HEK293 (cell line): ENCODE measurements around the gene ITPRID2.

Experiments
- CTCF ChIA-PET: fragments of 350-600 bp; formaldehyde crosslinking; extraction: SDS; loops from one replicate; lab custom pipeline; 2021; ENCODE audit warnings: antibody characterized with exemption; lab: Yijun Ruan, JAX
- POLR2A ChIA-PET: fragments of 300-600 bp; formaldehyde crosslinking; extraction: SDS; loops from one replicate; lab custom pipeline; 2020; ENCODE audit warnings: antibody characterized with exemption, inconsistent platforms; lab: Yijun Ruan, JAX
- H3K27ac ChIP-seq: fragments of 200-500 bp; sonication (Bioruptor generic); 2 replicates; pipeline ENCODE4 v1.5.1; 2014; ENCODE audit warnings: low read depth, low read length, control low read depth, inconsistent platforms; ENCODE audit errors: extremely low read depth
- H3K36me3 ChIP-seq, 2 experiments: fragments of 200-500 bp in 1 of 2; sonication (Bioruptor generic) in 1 of 2; 1 replicate in 1 of 2; 2 replicates in 1 of 2; pipeline ENCODE4 v1.5.1; 2014 to 2017; ENCODE audit warnings: inconsistent platforms in 2 of 2, low read length in 2 of 2; ENCODE audit not compliant: control insufficient read depth in 2 of 2, insufficient read depth in 1 of 2
- H3K4me1 ChIP-seq: fragments of 200-500 bp; sonication (Bioruptor generic); 2 replicates; pipeline ENCODE4 v1.5.1; 2014; ENCODE audit warnings: mild to moderate bottlenecking, low read length, inconsistent platforms; ENCODE audit not compliant: control insufficient read depth, insufficient read depth
- H3K4me3 ChIP-seq: 2 replicates; pipeline ENCODE4 v1.5.1; 2011; ENCODE audit warnings: low read depth, mild to moderate bottlenecking, control low read depth, low read length, moderate library complexity
- H3K9me3 ChIP-seq: fragments of 200-500 bp; sonication (Bioruptor generic); 2 replicates; pipeline ENCODE4 v1.5.1; 2014; ENCODE audit warnings: low read depth, low read length, inconsistent platforms; ENCODE audit not compliant: control insufficient read depth, insufficient read depth
- KLF10 ChIP-seq: fragments of 450-650 bp; IDR thresholded peaks from 2 replicates; pipeline ENCODE4 v1.5.1; 2018; ENCODE audit warnings: missing biosample characterization, mild to moderate bottlenecking, missing genetic modification characterization
- MZF1 ChIP-seq: fragments of 450-650 bp; formaldehyde crosslinking; IDR thresholded peaks from 2 replicates; pipeline ENCODE4 v1.5.1; 2017; ENCODE audit warnings: missing biosample characterization, missing genetic modification characterization, borderline replicate concordance
- ZNF133 ChIP-seq: fragments of 450-650 bp; formaldehyde crosslinking; IDR thresholded peaks from 2 replicates; pipeline ENCODE4 v1.5.1; 2016; ENCODE audit warnings: missing biosample characterization, missing genetic modification characterization
- ZNF175 ChIP-seq: fragments of 450-650 bp; formaldehyde crosslinking; IDR thresholded peaks from 2 replicates; pipeline ENCODE4 v1.5.1; 2016; ENCODE audit warnings: missing biosample characterization, missing genetic modification characterization
- ZNF2 ChIP-seq: fragments of 450-650 bp; formaldehyde crosslinking; IDR thresholded peaks from 2 replicates; pipeline ENCODE4 v1.5.1; 2016; ENCODE audit warnings: missing biosample characterization, missing genetic modification characterization
- ZNF350 ChIP-seq: fragments of 450-650 bp; formaldehyde crosslinking; IDR thresholded peaks from 2 replicates; pipeline ENCODE4 v1.5.0; 2017; ENCODE audit warnings: missing biosample characterization, mild to moderate bottlenecking, missing genetic modification characterization
- ZNF37A ChIP-seq: fragments of 450-650 bp; IDR thresholded peaks from 2 replicates; pipeline ENCODE4 v1.5.1; 2018; ENCODE audit warnings: missing biosample characterization, missing genetic modification characterization
- ZNF426 ChIP-seq: fragments of 450-650 bp; formaldehyde crosslinking; IDR thresholded peaks from 2 replicates; pipeline ENCODE4 v1.5.1; 2017; ENCODE audit warnings: missing biosample characterization, missing genetic modification characterization, mild to moderate bottlenecking, inconsistent platforms, moderate library complexity
- ZNF548 ChIP-seq: fragments of 450-650 bp; formaldehyde crosslinking; IDR thresholded peaks from 2 replicates; pipeline ENCODE4 v1.5.1; 2016; ENCODE audit warnings: missing biosample characterization, missing genetic modification characterization
- ZNF768 ChIP-seq: fragments of 450-650 bp; formaldehyde crosslinking; IDR thresholded peaks from 2 replicates; pipeline ENCODE4 v1.5.1; 2018; ENCODE audit warnings: missing biosample characterization, mild to moderate bottlenecking, missing genetic modification characterization
- ZNF777 ChIP-seq: fragments of 450-650 bp; formaldehyde crosslinking; IDR thresholded peaks from 2 replicates; pipeline ENCODE4 v1.5.1; 2017; ENCODE audit warnings: missing biosample characterization, missing genetic modification characterization, borderline replicate concordance
- TF ChIP-seq, protein P1 (sequence below): fragments of 450-650 bp; formaldehyde crosslinking; IDR thresholded peaks from 2 replicates; pipeline ENCODE4 v1.5.1; 2016; ENCODE audit warnings: missing biosample characterization, missing genetic modification characterization
- TF ChIP-seq, protein P2 (sequence below): fragments of 450-650 bp; formaldehyde crosslinking; IDR thresholded peaks from 2 replicates; pipeline ENCODE4; 2016; ENCODE audit warnings: missing biosample characterization, missing genetic modification characterization
- TF ChIP-seq, protein P3 (sequence below): fragments of 450-650 bp; formaldehyde crosslinking; IDR thresholded peaks from 2 replicates; pipeline ENCODE4 v1.5.1; 2016; ENCODE audit warnings: missing biosample characterization, missing genetic modification characterization
- TF ChIP-seq, protein P4 (sequence below): fragments of 450-650 bp; formaldehyde crosslinking; IDR thresholded peaks from 2 replicates; pipeline ENCODE4 v1.5.1; 2016; ENCODE audit warnings: missing biosample characterization, missing genetic modification characterization
- TF ChIP-seq, protein P5 (sequence below): fragments of 450-650 bp; formaldehyde crosslinking; IDR thresholded peaks from 2 replicates; pipeline ENCODE4 v1.5.1; 2016; ENCODE audit warnings: missing biosample characterization, missing genetic modification characterization
- TF ChIP-seq, protein P6 (sequence below): fragments of 450-650 bp; IDR thresholded peaks from 2 replicates; pipeline ENCODE4 v1.5.1; 2018; ENCODE audit warnings: missing biosample characterization, missing genetic modification characterization
- TF ChIP-seq, protein P7 (sequence below): fragments of 450-650 bp; formaldehyde crosslinking; IDR thresholded peaks from 2 replicates; pipeline ENCODE4 v1.5.1; 2016; ENCODE audit warnings: missing biosample characterization, missing genetic modification characterization

Gene ITPRID2

DNA sequence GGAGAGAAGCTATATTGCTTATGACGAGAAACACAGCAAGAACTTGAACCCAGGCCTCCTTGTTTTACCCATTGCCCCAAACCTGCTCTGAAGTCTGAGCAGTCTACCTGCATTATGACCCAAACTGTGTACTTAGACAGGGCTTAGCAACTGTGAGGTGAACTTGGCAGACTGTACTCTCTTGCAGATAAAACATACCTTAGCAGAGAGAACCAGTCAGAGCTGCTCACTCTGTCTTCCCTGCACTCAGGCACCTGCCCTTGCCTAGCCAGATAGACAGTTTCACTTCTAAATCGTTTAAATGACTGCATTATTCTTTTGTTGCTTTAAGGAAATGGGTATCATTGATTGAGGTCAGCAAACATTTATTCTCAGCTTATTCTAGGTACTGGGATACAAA, 20.3 kb downstream of the ITPRID2 start:
- Histone ChIP-seq H3K4me3 (no peak overlapping the region), H3K9me3 (no peaks in the 10 kb centered on the region), H3K27ac (no peak overlapping the region), H3K36me3 (peaks cover 32 to 70% of the 10 kb centered on the region in 2 experiments), H3K4me1 (peaks cover 5% of the 10 kb centered on the region; the same call in 1 of the 2 replicates)
- ChIA-PET CTCF (interaction anchor here (0.6 to 1.0 kb wide), 2 partner anchors 10 to 446 kb away, joined by 3 read pairs; no protein-coding TSS in a partner anchor), POLR2A (interaction anchor here (0.5 kb wide), 1 partner anchor 122 kb away, joined by 4 read pairs; no protein-coding TSS in a partner anchor)
- TF ChIP-seq ZNF777 (tag by site-specific recombination), result no peak
- no peak for TF ChIP-seq ZNF175 (tag by site-specific recombination)

DNA sequence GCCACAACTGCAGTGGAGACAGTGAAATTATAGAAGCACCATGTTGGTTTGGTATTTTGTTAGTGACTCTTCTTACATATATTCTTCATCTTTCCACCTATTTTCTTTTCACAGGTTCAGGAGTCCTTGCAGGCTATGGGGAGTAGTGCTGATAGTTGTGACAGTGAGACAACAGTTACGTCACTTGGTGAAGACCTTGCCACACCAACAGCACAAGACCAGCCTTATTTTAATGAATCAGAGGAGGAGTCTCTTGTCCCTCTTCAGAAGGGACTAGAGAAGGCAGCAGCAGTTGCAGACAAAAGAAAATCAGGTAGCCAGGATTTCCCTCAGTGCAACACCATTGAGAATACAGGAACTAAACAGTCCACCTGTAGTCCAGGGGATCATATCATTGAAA, 23.6 kb downstream of the ITPRID2 start:
- no peak for TF ChIP-seq ZNF350
- TF ChIP-seq, protein P1, sequence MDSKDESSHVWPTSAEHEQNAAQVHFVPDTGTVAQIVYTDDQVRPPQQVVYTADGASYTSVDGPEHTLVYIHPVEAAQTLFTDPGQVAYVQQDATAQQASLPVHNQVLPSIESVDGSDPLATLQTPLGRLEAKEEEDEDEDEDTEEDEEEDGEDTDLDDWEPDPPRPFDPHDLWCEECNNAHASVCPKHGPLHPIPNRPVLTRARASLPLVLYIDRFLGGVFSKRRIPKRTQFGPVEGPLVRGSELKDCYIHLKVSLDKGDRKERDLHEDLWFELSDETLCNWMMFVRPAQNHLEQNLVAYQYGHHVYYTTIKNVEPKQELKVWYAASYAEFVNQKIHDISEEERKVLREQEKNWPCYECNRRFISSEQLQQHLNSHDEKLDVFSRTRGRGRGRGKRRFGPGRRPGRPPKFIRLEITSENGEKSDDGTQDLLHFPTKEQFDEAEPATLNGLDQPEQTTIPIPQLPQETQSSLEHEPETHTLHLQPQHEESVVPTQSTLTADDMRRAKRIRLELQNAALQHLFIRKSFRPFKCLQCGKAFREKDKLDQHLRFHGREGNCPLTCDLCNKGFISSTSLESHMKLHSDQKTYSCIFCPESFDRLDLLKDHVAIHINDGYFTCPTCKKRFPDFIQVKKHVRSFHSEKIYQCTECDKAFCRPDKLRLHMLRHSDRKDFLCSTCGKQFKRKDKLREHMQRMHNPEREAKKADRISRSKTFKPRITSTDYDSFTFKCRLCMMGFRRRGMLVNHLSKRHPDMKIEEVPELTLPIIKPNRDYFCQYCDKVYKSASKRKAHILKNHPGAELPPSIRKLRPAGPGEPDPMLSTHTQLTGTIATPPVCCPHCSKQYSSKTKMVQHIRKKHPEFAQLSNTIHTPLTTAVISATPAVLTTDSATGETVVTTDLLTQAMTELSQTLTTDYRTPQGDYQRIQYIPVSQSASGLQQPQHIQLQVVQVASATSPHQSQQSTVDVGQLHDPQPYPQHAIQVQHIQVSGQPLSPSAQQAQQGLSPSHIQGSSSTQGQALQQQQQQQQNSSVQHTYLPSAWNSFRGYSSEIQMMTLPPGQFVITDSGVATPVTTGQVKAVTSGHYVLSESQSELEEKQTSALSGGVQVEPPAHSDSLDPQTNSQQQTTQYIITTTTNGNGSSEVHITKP (tag by site-specific recombination), result no peak
- TF ChIP-seq, protein P2, sequence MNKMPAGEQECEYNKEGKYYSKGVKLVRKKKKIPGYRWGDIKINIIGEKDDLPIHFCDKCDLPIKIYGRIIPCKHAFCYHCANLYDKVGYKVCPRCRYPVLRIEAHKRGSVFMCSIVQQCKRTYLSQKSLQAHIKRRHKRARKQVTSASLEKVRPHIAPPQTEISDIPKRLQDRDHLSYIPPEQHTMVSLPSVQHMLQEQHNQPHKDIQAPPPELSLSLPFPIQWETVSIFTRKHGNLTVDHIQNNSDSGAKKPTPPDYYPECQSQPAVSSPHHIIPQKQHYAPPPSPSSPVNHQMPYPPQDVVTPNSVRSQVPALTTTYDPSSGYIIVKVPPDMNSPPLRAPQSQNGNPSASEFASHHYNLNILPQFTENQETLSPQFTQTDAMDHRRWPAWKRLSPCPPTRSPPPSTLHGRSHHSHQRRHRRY, result no peak
- TF ChIP-seq ZNF548 (tag by site-specific recombination), result no peak
- no peak for TF ChIP-seq KLF10 (tag by site-specific recombination)
- no peak for TF ChIP-seq ZNF426
- no peak for TF ChIP-seq ZNF2 (tag by site-specific recombination)
- TF ChIP-seq, protein P3, sequence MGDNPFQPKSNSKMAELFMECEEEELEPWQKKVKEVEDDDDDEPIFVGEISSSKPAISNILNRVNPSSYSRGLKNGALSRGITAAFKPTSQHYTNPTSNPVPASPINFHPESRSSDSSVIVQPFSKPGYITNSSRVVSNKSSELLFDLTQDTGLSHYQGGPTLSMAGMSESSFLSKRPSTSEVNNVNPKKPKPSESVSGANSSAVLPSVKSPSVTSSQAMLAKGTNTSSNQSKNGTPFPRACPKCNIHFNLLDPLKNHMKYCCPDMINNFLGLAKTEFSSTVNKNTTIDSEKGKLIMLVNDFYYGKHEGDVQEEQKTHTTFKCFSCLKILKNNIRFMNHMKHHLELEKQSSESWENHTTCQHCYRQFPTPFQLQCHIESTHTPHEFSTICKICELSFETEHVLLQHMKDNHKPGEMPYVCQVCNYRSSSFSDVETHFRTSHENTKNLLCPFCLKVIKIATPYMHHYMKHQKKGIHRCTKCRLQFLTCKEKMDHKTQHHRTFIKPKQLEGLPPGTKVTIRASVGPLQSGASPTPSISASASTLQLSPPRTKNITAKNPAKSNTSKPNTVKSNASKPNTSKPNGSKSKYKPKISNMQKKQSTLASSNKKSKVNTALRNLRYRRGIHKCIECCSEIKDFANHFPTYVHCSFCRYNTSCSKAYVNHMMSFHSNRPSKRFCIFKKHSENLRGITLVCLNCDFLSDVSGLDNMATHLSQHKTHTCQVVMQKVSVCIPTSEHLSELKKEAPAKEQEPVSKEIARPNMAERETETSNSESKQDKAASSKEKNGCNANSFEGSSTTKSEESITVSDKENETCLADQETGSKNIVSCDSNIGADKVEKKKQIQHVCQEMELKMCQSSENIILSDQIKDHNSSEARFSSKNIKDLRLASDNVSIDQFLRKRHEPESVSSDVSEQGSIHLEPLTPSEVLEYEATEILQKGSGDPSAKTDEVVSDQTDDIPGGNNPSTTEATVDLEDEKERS (tag by site-specific recombination), result no peak
- TF ChIP-seq, protein P4, sequence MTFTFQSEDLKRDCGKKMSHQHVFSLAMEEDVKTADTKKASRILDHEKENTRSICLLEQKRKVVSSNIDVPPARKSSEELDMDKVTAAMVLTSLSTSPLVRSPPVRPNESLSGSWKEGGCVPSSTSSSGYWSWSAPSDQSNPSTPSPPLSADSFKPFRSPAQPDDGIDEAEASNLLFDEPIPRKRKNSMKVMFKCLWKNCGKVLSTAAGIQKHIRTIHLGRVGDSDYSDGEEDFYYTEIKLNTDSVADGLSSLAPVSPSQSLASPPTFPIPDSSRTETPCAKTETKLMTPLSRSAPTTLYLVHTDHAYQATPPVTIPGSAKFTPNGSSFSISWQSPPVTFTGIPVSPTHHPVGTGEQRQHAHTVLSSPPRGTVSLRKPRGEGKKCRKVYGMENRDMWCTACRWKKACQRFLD (tag by site-specific recombination), result no peak
- no peak for TF ChIP-seq ZNF37A
- TF ChIP-seq, protein P5, sequence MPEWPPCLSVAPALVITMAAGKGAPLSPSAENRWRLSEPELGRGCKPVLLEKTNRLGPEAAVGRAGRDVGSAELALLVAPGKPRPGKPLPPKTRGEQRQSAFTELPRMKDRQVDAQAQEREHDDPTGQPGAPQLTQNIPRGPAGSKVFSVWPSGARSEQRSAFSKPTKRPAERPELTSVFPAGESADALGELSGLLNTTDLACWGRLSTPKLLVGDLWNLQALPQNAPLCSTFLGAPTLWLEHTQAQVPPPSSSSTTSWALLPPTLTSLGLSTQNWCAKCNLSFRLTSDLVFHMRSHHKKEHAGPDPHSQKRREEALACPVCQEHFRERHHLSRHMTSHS (tag by site-specific recombination), result no peak
- TF ChIP-seq, protein P6, sequence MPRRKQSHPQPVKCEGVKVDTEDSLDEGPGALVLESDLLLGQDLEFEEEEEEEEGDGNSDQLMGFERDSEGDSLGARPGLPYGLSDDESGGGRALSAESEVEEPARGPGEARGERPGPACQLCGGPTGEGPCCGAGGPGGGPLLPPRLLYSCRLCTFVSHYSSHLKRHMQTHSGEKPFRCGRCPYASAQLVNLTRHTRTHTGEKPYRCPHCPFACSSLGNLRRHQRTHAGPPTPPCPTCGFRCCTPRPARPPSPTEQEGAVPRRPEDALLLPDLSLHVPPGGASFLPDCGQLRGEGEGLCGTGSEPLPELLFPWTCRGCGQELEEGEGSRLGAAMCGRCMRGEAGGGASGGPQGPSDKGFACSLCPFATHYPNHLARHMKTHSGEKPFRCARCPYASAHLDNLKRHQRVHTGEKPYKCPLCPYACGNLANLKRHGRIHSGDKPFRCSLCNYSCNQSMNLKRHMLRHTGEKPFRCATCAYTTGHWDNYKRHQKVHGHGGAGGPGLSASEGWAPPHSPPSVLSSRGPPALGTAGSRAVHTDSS (tag by site-specific recombination), result no peak
- no peak for TF ChIP-seq MZF1
- TF ChIP-seq, protein P7, sequence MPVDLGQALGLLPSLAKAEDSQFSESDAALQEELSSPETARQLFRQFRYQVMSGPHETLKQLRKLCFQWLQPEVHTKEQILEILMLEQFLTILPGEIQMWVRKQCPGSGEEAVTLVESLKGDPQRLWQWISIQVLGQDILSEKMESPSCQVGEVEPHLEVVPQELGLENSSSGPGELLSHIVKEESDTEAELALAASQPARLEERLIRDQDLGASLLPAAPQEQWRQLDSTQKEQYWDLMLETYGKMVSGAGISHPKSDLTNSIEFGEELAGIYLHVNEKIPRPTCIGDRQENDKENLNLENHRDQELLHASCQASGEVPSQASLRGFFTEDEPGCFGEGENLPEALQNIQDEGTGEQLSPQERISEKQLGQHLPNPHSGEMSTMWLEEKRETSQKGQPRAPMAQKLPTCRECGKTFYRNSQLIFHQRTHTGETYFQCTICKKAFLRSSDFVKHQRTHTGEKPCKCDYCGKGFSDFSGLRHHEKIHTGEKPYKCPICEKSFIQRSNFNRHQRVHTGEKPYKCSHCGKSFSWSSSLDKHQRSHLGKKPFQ, result no peak
- no peak for TF ChIP-seq ZNF133 (tag by site-specific recombination)
- no peak for TF ChIP-seq ZNF768 (tag by site-specific recombination)
- Histone ChIP-seq H3K36me3 (peaks cover 36 to 86% of the 10 kb centered on the region in 2 experiments), H3K9me3 (no peaks in the 10 kb centered on the region), H3K27ac (no peak overlapping the region), H3K4me3 (no peak overlapping the region), H3K4me1 (peaks cover 5% of the 10 kb centered on the region; the same call in 1 of the 2 replicates)
- ChIA-PET CTCF (no interaction called here), POLR2A (no interaction called here)
